H9 (cell line): ENCODE measurements around the gene CHRNA4. TPM values are rescaled to one million over a fixed set of nuclear protein-coding genes. Genes with fewer than 3 reads are reported as not detected.

Experiments used
- DNase-seq: peaks from one replicate; pipeline ENCODE4 v3.0.0-alpha.2; 2017
- H2AFZ ChIP-seq: one replicate; pipeline ENCODE4 v1.6.1; 2013; ENCODE audit warnings: mild to moderate bottlenecking, low read length, control low read depth, moderate library complexity
- H2AK5ac ChIP-seq: 2 replicates; pipeline ENCODE4 v1.6.1; 2013; ENCODE audit warnings: low read length, control low read depth, mixed read lengths; ENCODE audit not compliant: insufficient read length
- H2BK120ac ChIP-seq: one replicate; pipeline ENCODE4 v1.6.1; 2013; ENCODE audit warnings: low read depth, mild to moderate bottlenecking, low read length, control low read depth, inconsistent platforms; ENCODE audit not compliant: poor library complexity, severe bottlenecking
- H2BK12ac ChIP-seq: 2 replicates; pipeline ENCODE4 v1.6.1; 2013; ENCODE audit warnings: low read length, control low read depth, mixed read lengths, low read depth; ENCODE audit not compliant: insufficient read length
- H2BK15ac ChIP-seq: 2 replicates; pipeline ENCODE4 v1.6.1; 2013; ENCODE audit warnings: low read depth, low read length, control low read depth
- H2BK20ac ChIP-seq: one replicate; pipeline ENCODE4 v1.6.1; 2013; ENCODE audit warnings: low read depth, mild to moderate bottlenecking, low read length, control low read depth, inconsistent platforms; ENCODE audit not compliant: poor library complexity, severe bottlenecking
- H2BK5ac ChIP-seq: 2 replicates; pipeline ENCODE4 v1.6.1; 2013; ENCODE audit warnings: low read length, control low read depth, mixed read lengths; ENCODE audit not compliant: insufficient read length
- H3K14ac ChIP-seq: 2 replicates; pipeline ENCODE4 v1.6.1; 2013; ENCODE audit warnings: low read length, control low read depth; ENCODE audit not compliant: insufficient read depth
- H3K18ac ChIP-seq: 2 replicates; pipeline ENCODE4 v1.6.1; 2013; ENCODE audit warnings: low read depth, mild to moderate bottlenecking, mixed read lengths, low read length, control low read depth; ENCODE audit not compliant: insufficient read length
- H3K23ac ChIP-seq: 2 replicates; pipeline ENCODE4 v1.6.1; 2013; ENCODE audit warnings: low read length, control low read depth, mixed read lengths, low read depth; ENCODE audit not compliant: insufficient read length
- H3K23me2 ChIP-seq: 2 replicates; pipeline ENCODE4 v1.6.1; 2013; ENCODE audit warnings: low read depth, mild to moderate bottlenecking, mixed read lengths, low read length, control low read depth; ENCODE audit not compliant: insufficient read length, poor library complexity, severe bottlenecking
- H3K27ac ChIP-seq: 2 replicates; pipeline ENCODE4 v1.5.1; 2013; ENCODE audit warnings: low read length, control low read depth, mixed read lengths, low read depth; ENCODE audit not compliant: insufficient read length
- H3K27me3 ChIP-seq: 2 replicates; pipeline ENCODE4 v1.6.1; 2013; ENCODE audit warnings: low read length, control low read depth, inconsistent platforms; ENCODE audit not compliant: insufficient read depth
- H3K4ac ChIP-seq: 2 replicates; pipeline ENCODE4 v1.6.1; 2013; ENCODE audit warnings: low read depth, mild to moderate bottlenecking, control low read depth, inconsistent platforms, low read length, moderate library complexity
- H3K4me1 ChIP-seq: 2 replicates; pipeline ENCODE4 v1.6.1; 2013; ENCODE audit warnings: low read length, control low read depth, inconsistent platforms; ENCODE audit not compliant: insufficient read depth
- H3K4me2 ChIP-seq: 2 replicates; pipeline ENCODE4 v1.6.1; 2013; ENCODE audit warnings: low read length, control low read depth, mixed read lengths; ENCODE audit not compliant: insufficient read length, insufficient read depth
- H3K56ac ChIP-seq: 2 replicates; pipeline ENCODE4 v1.6.1; 2013; ENCODE audit warnings: low read depth, mild to moderate bottlenecking, mixed read lengths, low read length, control low read depth; ENCODE audit not compliant: insufficient read length
- H3K79me1 ChIP-seq: 2 replicates; pipeline ENCODE4 v1.6.1; 2013; ENCODE audit warnings: low read depth, mild to moderate bottlenecking, moderate library complexity, low read length, control low read depth, inconsistent platforms; ENCODE audit not compliant: insufficient read depth, poor library complexity, severe bottlenecking
- H3K79me2 ChIP-seq: 2 replicates; pipeline ENCODE4 v1.6.1; 2013; ENCODE audit warnings: low read length, control low read depth, inconsistent platforms; ENCODE audit not compliant: insufficient read depth
- H3K9ac ChIP-seq: 2 replicates; pipeline ENCODE4 v1.6.1; 2013; ENCODE audit warnings: low read length, control low read depth, mixed read lengths; ENCODE audit not compliant: insufficient read length; ENCODE audit errors: extremely low read depth
- H3K9me3 ChIP-seq: one replicate; pipeline ENCODE4 v1.6.1; 2013; ENCODE audit warnings: low read depth, low read length, inconsistent platforms; ENCODE audit not compliant: control insufficient read depth
- H3T11ph ChIP-seq: one replicate; pipeline ENCODE4 v1.6.1; 2013; ENCODE audit warnings: mild to moderate bottlenecking, low read length, control low read depth, inconsistent platforms
- H4K20me1 ChIP-seq: one replicate; pipeline ENCODE4 v1.6.1; 2013; ENCODE audit not compliant: control insufficient read depth, insufficient read length, insufficient read depth
- H4K5ac ChIP-seq: 2 replicates; pipeline ENCODE4 v1.6.1; 2013; ENCODE audit warnings: low read depth, mild to moderate bottlenecking, mixed read lengths, low read length, control low read depth; ENCODE audit not compliant: insufficient read length
- H4K8ac ChIP-seq: replicated peaks from 2 replicates; pipeline ENCODE4 v1.6.1; 2013; ENCODE audit warnings: low read length, control low read depth, mixed read lengths, low read depth; ENCODE audit not compliant: insufficient read length
- H4K91ac ChIP-seq: 2 replicates; pipeline ENCODE4 v1.6.1; 2013; ENCODE audit warnings: low read depth, mild to moderate bottlenecking, moderate library complexity, mixed read lengths, low read length, control low read depth; ENCODE audit not compliant: insufficient read length
- H3K27ac Mint-ChIP-seq, 3 experiments: 2 replicates in 2 of 3; 3 replicates in 1 of 3; pipeline ENCODE4 v1.8.0; 2020 to 2021; ENCODE audit warnings: mixed read lengths in 3 of 3, mild to moderate bottlenecking in 1 of 3, moderate library complexity in 1 of 3
- H3K27me3 Mint-ChIP-seq: 2 replicates; pipeline ENCODE4 v1.8.0; 2021; ENCODE audit warnings: low read depth, mild to moderate bottlenecking, moderate library complexity, mixed read lengths
- H3K36me3 Mint-ChIP-seq, 3 experiments: 2 replicates in 2 of 3; 3 replicates in 1 of 3; pipeline ENCODE4 v1.8.0; 2020 to 2021; ENCODE audit warnings: low read depth in 3 of 3, mixed read lengths in 3 of 3; ENCODE audit not compliant: insufficient read depth in 1 of 3
- H3K4me1 Mint-ChIP-seq, 2 experiments: 2 replicates each; pipeline ENCODE4 v1.8.0; 2020; ENCODE audit warnings: mixed read lengths in 2 of 2
- H3K4me3 Mint-ChIP-seq, 2 experiments: 2 replicates in 1 of 2; 3 replicates in 1 of 2; pipeline ENCODE4 v1.8.0; 2020 to 2021; ENCODE audit warnings: mild to moderate bottlenecking in 2 of 2, mixed read lengths in 2 of 2, moderate library complexity in 1 of 2
- H3K9me3 Mint-ChIP-seq, 2 experiments: 2 replicates in 1 of 2; 3 replicates in 1 of 2; pipeline ENCODE4 v1.8.0; 2020; ENCODE audit warnings: mild to moderate bottlenecking in 2 of 2, mixed read lengths in 2 of 2, moderate library complexity in 1 of 2
- CTCF ChIP-seq: fragments of 200-600 bp; sonication (generic); conservative IDR thresholded peaks from 3 replicates; pipeline ENCODE4 v1.8.0; 2021; ENCODE audit warnings: antibody characterized with exemption, mild to moderate bottlenecking
- WGBS: extraction: QIAGEN DNeasy Blood & Tissue Kit; methylation state at CpG from one replicate; pipeline ENCODE4 v1.1.7; 2013; ENCODE audit warnings: missing lambda C conversion rate, low lambda C conversion rate, mixed read lengths; ENCODE audit not compliant: insufficient read length; ENCODE audit errors: extremely low coverage; 5-methylcytosine and 5-hydroxymethylcytosine counted together
- total RNA-seq: library from RNA; stranded (reverse); gene quantifications from 2 replicates; pipeline ENCODE4 v1.2.1, GENCODE V29; 2021

CHRNA4 gene
- total RNA-seq, 1 experiment from 2014 or later: 2.5 TPM

- Histone ChIP-seq H3K56ac (no peak overlapping the region), H3K4me1 (no peaks in the 10 kb centered on the region), H2BK20ac (no peak overlapping the region), H2BK15ac (no peak overlapping the region), H2BK5ac (no peak overlapping the region), H2BK120ac (no peak overlapping the region), H4K8ac (no peak overlapping the region), H4K20me1 (no peaks in the 10 kb centered on the region), H3K23ac (no peak overlapping the region), H4K5ac (no peak overlapping the region), H3K9me3 (no peaks in the 10 kb centered on the region), H3K23me2 (no peaks in the 10 kb centered on the region), H3K27me3 (no peaks in the 10 kb centered on the region), H3K14ac (no peak overlapping the region), H3K4ac (no peak overlapping the region), H4K91ac (no peak overlapping the region), H2AK5ac (no peak overlapping the region), H2AFZ (no peak overlapping the region), H3T11ph (no peak overlapping the region), H3K27ac (no peak overlapping the region), H2BK12ac (no peak overlapping the region), H3K9ac (no peak overlapping the region), H3K79me2 (no peaks in the 10 kb centered on the region), H3K18ac (no peak overlapping the region), H3K79me1 (no peaks in the 10 kb centered on the region), H3K4me2 (no peak overlapping the region)
- WGBS: no CpG with 5 or more reads among the region's 23 CpGs
- Mint-ChIP-seq H3K27ac (no peak overlapping the region), H3K36me3 (no peaks in the 10 kb centered on the region), H3K4me3 (no peak overlapping the region), H3K4me1 (peaks cover 0 to 10% of the 10 kb centered on the region in 2 experiments; a peak in 2 of 4 replicates), H3K27me3 (peaks cover 6% of the 10 kb centered on the region), H3K9me3 (no peaks in the 10 kb centered on the region)
- TF ChIP-seq CTCF: no peak
- DNase-seq: no peak
Observed at GRCh38 chr20:63320041-63320511, 41.1 kb downstream of the CHRNA4 start.
